HEK293 (cell line): Measurements from ENCODE around the gene GAREM1.

Source experiments
- CTCF ChIP-seq: fragments of 450-650 bp; formaldehyde crosslinking; IDR thresholded peaks from 2 replicates; pipeline ENCODE4 v1.5.1; 2016; ENCODE audit warnings: missing biosample characterization, missing genetic modification characterization
- GLIS1 ChIP-seq: fragments of 450-650 bp; formaldehyde crosslinking; IDR thresholded peaks from 2 replicates; pipeline ENCODE4 v1.5.1; 2016; ENCODE audit warnings: missing biosample characterization, missing genetic modification characterization
- PATZ1 ChIP-seq: fragments of 450-650 bp; formaldehyde crosslinking; IDR thresholded peaks from 2 replicates; pipeline ENCODE4 v1.5.1; 2016; ENCODE audit warnings: missing biosample characterization, missing genetic modification characterization
- PRDM6 ChIP-seq: fragments of 450-650 bp; formaldehyde crosslinking; IDR thresholded peaks from 2 replicates; pipeline ENCODE4 v1.5.1; 2017; ENCODE audit warnings: missing biosample characterization, missing genetic modification characterization
- TRIM28 ChIP-seq: IDR thresholded peaks from 2 replicates; pipeline ENCODE4 v1.6.1; 2011; ENCODE audit warnings: low read length, control low read depth, borderline replicate concordance
- ZBTB7A ChIP-seq: fragments of 450-650 bp; formaldehyde crosslinking; IDR thresholded peaks from 2 replicates; pipeline ENCODE4 v1.5.1; 2016; ENCODE audit warnings: low read depth, missing biosample characterization, missing genetic modification characterization
- ZBTB8A ChIP-seq: fragments of 450-650 bp; formaldehyde crosslinking; IDR thresholded peaks from 2 replicates; pipeline ENCODE4 v1.5.1; 2016; ENCODE audit warnings: missing biosample characterization, missing genetic modification characterization
- ZFP3 ChIP-seq: fragments of 450-650 bp; formaldehyde crosslinking; IDR thresholded peaks from 2 replicates; pipeline ENCODE4 v1.5.1; 2016; ENCODE audit warnings: low read depth, missing biosample characterization, missing genetic modification characterization
- ZNF221 ChIP-seq: fragments of 450-650 bp; formaldehyde crosslinking; IDR thresholded peaks from 2 replicates; pipeline ENCODE4 v1.5.1; 2017; ENCODE audit warnings: missing biosample characterization, missing genetic modification characterization, borderline replicate concordance
- ZNF37A ChIP-seq: fragments of 450-650 bp; IDR thresholded peaks from 2 replicates; pipeline ENCODE4 v1.5.1; 2018; ENCODE audit warnings: missing biosample characterization, missing genetic modification characterization
- ZNF513 ChIP-seq: fragments of 450-650 bp; IDR thresholded peaks from 2 replicates; pipeline ENCODE4 v1.5.1; 2018; ENCODE audit warnings: missing biosample characterization, missing genetic modification characterization
- ZNF76 ChIP-seq: fragments of 450-650 bp; formaldehyde crosslinking; IDR thresholded peaks from 2 replicates; pipeline ENCODE4; 2016; ENCODE audit warnings: low read depth, missing biosample characterization, missing genetic modification characterization, borderline replicate concordance

GRCh38 chr18:32472841-32473240, 2.2 kb upstream of the GAREM1 start:
- TF ChIP-seq GLIS1 (tag by site-specific recombination) (no peak), CTCF (tag by site-specific recombination) (no peak), ZNF513 (no peak), ZBTB8A (tag by site-specific recombination) (no peak), PATZ1 (tag by site-specific recombination) (no peak), ZNF221 (tag by site-specific recombination) (no peak), PRDM6 (no peak), ZNF37A (tag by site-specific recombination) (no peak), ZFP3 (tag by site-specific recombination) (no peak), ZNF76 (tag by site-specific recombination) (no peak), TRIM28 (no peak), ZBTB7A (tag by site-specific recombination) (no peak)
